ENCODE measurements around the gene GHRL.

DNA sequence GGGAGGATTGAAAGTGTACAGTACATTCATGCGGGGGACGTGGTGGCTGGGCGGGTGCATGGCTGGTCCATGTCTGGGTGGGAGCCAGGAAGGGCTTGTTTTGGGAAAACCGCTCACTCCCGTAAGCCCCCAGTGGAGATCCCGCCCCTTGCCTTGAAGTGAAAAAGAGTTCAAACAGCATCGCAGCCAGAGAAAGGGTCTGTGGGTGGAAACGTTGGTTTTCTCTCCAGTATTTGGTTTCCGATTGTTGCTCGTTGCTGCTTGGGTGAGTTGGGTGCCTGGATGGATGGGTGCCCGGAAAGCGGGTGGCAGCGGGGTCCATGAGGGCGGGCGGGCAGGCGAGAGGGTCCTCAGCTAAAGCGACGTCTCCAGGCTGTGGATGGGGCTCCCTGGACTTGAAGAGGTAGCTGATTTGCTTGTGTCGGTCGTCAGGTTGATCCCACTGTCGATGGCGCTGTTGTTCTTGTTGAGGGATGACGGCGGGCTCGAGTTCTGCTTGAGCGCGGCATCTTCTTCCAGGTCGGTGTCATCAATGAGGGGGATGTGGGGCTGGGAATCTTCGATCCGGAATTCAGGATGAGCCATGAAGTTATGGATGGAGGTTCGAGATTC, 35.8 kb upstream of the GHRL start:
- TF ChIP-seq, protein P1, sequence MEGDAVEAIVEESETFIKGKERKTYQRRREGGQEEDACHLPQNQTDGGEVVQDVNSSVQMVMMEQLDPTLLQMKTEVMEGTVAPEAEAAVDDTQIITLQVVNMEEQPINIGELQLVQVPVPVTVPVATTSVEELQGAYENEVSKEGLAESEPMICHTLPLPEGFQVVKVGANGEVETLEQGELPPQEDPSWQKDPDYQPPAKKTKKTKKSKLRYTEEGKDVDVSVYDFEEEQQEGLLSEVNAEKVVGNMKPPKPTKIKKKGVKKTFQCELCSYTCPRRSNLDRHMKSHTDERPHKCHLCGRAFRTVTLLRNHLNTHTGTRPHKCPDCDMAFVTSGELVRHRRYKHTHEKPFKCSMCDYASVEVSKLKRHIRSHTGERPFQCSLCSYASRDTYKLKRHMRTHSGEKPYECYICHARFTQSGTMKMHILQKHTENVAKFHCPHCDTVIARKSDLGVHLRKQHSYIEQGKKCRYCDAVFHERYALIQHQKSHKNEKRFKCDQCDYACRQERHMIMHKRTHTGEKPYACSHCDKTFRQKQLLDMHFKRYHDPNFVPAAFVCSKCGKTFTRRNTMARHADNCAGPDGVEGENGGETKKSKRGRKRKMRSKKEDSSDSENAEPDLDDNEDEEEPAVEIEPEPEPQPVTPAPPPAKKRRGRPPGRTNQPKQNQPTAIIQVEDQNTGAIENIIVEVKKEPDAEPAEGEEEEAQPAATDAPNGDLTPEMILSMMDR (IDR thresholded peaks at IDR 0.05): no peak
- TF ChIP-seq POLR2A (IDR thresholded peaks at IDR 0.05): no peak
